PFSK-1 (cell line): ENCODE data around the gene JAKMIP2.

Source experiments
- FOXP2 ChIP-seq: optimal IDR thresholded peaks from 2 replicates; pipeline ENCODE3; 2011; ENCODE audit warnings: borderline replicate concordance, control low read depth, inconsistent platforms; ENCODE audit not compliant: insufficient read depth; ENCODE audit errors: extremely low read length, extremely low read depth
- POLR2AphosphoS5 ChIP-seq: IDR thresholded peaks from 2 replicates; pipeline ENCODE4 v1.6.1; 2012; ENCODE audit warnings: low read depth, mild to moderate bottlenecking, control low read depth, low read length, moderate library complexity
- SIN3A ChIP-seq: IDR thresholded peaks from 2 replicates; pipeline ENCODE4 v1.6.1; 2012; ENCODE audit warnings: mild to moderate bottlenecking, low read length, moderate library complexity, borderline replicate concordance; ENCODE audit not compliant: insufficient read depth
- TAF1 ChIP-seq: IDR thresholded peaks from 2 replicates; pipeline ENCODE4 v1.6.1; 2012; ENCODE audit warnings: low read length, control low read depth, borderline replicate concordance; ENCODE audit not compliant: insufficient read depth
- TF ChIP-seq, protein P1 (sequence below), 2 experiments: IDR thresholded peaks; 2 replicates each; pipeline versions ENCODE4 v1.6.1 to v1.8.0; 2011 to 2012; ENCODE audit warnings: low read depth in 2 of 2, low read length in 2 of 2, control low read depth in 1 of 2, inconsistent platforms in 1 of 2, mild to moderate bottlenecking in 1 of 2, moderate library complexity in 1 of 2; ENCODE audit not compliant: insufficient read depth in 1 of 2

GRCh38 chr5:147737921-147738320, 44.6 kb downstream of the JAKMIP2 start:
- no peak for TF ChIP-seq TAF1
- TF ChIP-seq POLR2AphosphoS5 = no peak
- no peak for TF ChIP-seq SIN3A
- no peak for TF ChIP-seq FOXP2
- TF ChIP-seq, protein P1, sequence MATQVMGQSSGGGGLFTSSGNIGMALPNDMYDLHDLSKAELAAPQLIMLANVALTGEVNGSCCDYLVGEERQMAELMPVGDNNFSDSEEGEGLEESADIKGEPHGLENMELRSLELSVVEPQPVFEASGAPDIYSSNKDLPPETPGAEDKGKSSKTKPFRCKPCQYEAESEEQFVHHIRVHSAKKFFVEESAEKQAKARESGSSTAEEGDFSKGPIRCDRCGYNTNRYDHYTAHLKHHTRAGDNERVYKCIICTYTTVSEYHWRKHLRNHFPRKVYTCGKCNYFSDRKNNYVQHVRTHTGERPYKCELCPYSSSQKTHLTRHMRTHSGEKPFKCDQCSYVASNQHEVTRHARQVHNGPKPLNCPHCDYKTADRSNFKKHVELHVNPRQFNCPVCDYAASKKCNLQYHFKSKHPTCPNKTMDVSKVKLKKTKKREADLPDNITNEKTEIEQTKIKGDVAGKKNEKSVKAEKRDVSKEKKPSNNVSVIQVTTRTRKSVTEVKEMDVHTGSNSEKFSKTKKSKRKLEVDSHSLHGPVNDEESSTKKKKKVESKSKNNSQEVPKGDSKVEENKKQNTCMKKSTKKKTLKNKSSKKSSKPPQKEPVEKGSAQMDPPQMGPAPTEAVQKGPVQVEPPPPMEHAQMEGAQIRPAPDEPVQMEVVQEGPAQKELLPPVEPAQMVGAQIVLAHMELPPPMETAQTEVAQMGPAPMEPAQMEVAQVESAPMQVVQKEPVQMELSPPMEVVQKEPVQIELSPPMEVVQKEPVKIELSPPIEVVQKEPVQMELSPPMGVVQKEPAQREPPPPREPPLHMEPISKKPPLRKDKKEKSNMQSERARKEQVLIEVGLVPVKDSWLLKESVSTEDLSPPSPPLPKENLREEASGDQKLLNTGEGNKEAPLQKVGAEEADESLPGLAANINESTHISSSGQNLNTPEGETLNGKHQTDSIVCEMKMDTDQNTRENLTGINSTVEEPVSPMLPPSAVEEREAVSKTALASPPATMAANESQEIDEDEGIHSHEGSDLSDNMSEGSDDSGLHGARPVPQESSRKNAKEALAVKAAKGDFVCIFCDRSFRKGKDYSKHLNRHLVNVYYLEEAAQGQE (IDR thresholded peaks at IDR 0.05; ENCODE audit: insufficient read depth in 1 of 2, low read depth in 2 of 2, low read length in 2 of 2) = no peak
